Measurements from ENCODE around the gene DDB1. TPM values are rescaled to one million over a fixed set of nuclear protein-coding genes. Genes with fewer than 3 reads are reported as not detected.

DDB1 gene
- total RNA-seq, 2 donors from 2014 or later = 244 to 251 TPM

GRCh38 chr11:61281581-61282250, 51.2 kb downstream of the DDB1 start:
- H3K36me3 Mint-ChIP-seq (ENCODE audit: low read depth) = peaks cover 33% of the 10 kb centered on the region
- DNase-seq = peak; percentile 97
- no peak for TF ChIP-seq CTCF (conservative IDR thresholded peaks at IDR 0.05)
- 37 to 44% methylated on average over 15 to 35 of the region's 35 CpGs for WGBS, 2 experiments (ENCODE audit: insufficient coverage in 1 of 2, insufficient read length in 1 of 2)
- H3K4me1 ChIP-seq (ENCODE audit: control insufficient read depth, insufficient read depth, low read length) = no peaks in the 10 kb centered on the region
- H3K9ac ChIP-seq (ENCODE audit: extremely low read depth, low read length, poor library complexity, severe bottlenecking) = no peak overlapping the region
- H3K4me3 Mint-ChIP-seq = peak overlapping the region; percentile 30
- peaks cover 5% of the 10 kb centered on the region for H3K9me3 Mint-ChIP-seq
- no peak overlapping the region for H3K27ac ChIP-seq (ENCODE audit: low read depth, low read length)
- H3K4me3 ChIP-seq (ENCODE audit: low read length) = no peak overlapping the region
- H3K9me3 ChIP-seq (ENCODE audit: control insufficient read depth, low read length) = peaks cover 7% of the 10 kb centered on the region
- peaks cover 11% of the 10 kb centered on the region for H3K36me3 ChIP-seq (ENCODE audit: control insufficient read depth, insufficient read depth, low read length)
- no peak overlapping the region for H3K27ac Mint-ChIP-seq
- no peaks in the 10 kb centered on the region for H3K27me3 ChIP-seq (ENCODE audit: control insufficient read depth, insufficient read depth, low read length, poor library complexity, severe bottlenecking)
- H3K27me3 Mint-ChIP-seq (ENCODE audit: insufficient read depth) = peaks cover 13% of the 10 kb centered on the region
- peaks cover 9% of the 10 kb centered on the region for H3K4me1 Mint-ChIP-seq

DNA sequence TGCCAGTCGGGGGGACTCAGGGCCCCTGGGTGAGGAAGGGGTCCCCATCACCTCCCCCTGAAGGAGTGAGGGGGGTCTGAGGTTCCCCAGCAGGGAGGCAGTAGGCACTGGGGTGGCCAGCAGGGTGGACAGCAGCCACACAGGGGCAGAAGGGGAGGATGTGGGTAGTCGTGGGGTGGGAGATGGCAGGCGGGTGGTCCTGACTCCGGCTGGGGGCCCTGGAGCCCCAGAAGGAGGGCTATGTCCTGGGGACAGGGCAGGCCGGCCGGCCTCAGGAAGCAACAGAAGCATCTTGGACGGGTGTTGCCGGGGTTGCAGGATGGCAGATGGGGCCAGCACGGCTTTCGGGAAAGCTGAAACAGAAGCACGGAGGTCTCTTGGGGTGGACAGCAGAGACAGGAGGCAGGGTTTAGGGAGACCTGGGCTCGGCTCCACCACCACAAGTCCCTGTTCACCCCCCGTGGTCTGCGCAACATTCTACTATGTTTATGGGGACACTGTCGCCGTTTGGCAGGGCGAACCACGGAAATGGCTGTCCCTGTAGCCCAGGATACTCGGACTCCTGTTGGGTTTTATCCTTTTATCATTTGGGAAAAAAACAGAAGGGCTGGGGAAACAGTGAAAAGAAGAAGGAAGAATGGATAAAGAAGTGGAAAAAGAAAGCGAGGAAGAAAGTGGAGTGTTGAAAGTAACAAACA, 51.9 kb downstream of the DDB1 start:
- WGBS, 2 experiments (ENCODE audit: insufficient coverage in 1 of 2, insufficient read length in 1 of 2) = 90 to 94% methylated on average over 13 to 20 of the region's 20 CpGs
- Mint-ChIP-seq H3K4me3 (no peak overlapping the region), H3K9me3 (peaks cover 5% of the 10 kb centered on the region), H3K27ac (no peak overlapping the region), H3K4me1 (peaks cover 9% of the 10 kb centered on the region), H3K36me3 (ENCODE audit: low read depth) (peaks cover 30% of the 10 kb centered on the region), H3K27me3 (ENCODE audit: insufficient read depth) (peaks cover 13% of the 10 kb centered on the region)
- no peaks in the 10 kb centered on the region for H3K27me3 ChIP-seq (ENCODE audit: control insufficient read depth, insufficient read depth, low read length, poor library complexity, severe bottlenecking)
- peaks cover 7% of the 10 kb centered on the region for H3K9me3 ChIP-seq (ENCODE audit: control insufficient read depth, low read length)
- no peak overlapping the region for H3K27ac ChIP-seq (ENCODE audit: low read depth, low read length)
- no peaks in the 10 kb centered on the region for H3K4me1 ChIP-seq (ENCODE audit: control insufficient read depth, insufficient read depth, low read length)
- H3K9ac ChIP-seq (ENCODE audit: extremely low read depth, low read length, poor library complexity, severe bottlenecking) = no peak overlapping the region
- H3K4me3 ChIP-seq (ENCODE audit: low read length) = no peak overlapping the region
- TF ChIP-seq CTCF (conservative IDR thresholded peaks at IDR 0.05) = no peak
- H3K36me3 ChIP-seq (ENCODE audit: control insufficient read depth, insufficient read depth, low read length) = peaks cover 11% of the 10 kb centered on the region
- no peak for DNase-seq

GRCh38 chr11:61279934-61280659, 52.8 kb downstream of the DDB1 start:
- Histone ChIP-seq H3K9ac (ENCODE audit: extremely low read depth, low read length, poor library complexity, severe bottlenecking) (no peak overlapping the region), H3K27me3 (ENCODE audit: control insufficient read depth, insufficient read depth, low read length, poor library complexity, severe bottlenecking) (no peaks in the 10 kb centered on the region), H3K4me1 (ENCODE audit: control insufficient read depth, insufficient read depth, low read length) (no peaks in the 10 kb centered on the region), H3K9me3 (ENCODE audit: control insufficient read depth, low read length) (peaks cover 6% of the 10 kb centered on the region), H3K27ac (ENCODE audit: low read depth, low read length) (no peak overlapping the region), H3K36me3 (ENCODE audit: control insufficient read depth, insufficient read depth, low read length) (peaks cover 5% of the 10 kb centered on the region), H3K4me3 (ENCODE audit: low read length) (no peak overlapping the region)
- H3K9me3 Mint-ChIP-seq = peaks cover 5% of the 10 kb centered on the region
- peak; percentile 58 for DNase-seq
- H3K36me3 Mint-ChIP-seq (ENCODE audit: low read depth) = peaks cover 22% of the 10 kb centered on the region
- peaks cover 9% of the 10 kb centered on the region for H3K4me1 Mint-ChIP-seq
- H3K27ac Mint-ChIP-seq = no peak overlapping the region
- peaks cover 13% of the 10 kb centered on the region for H3K27me3 Mint-ChIP-seq (ENCODE audit: insufficient read depth)
- no peak overlapping the region for H3K4me3 Mint-ChIP-seq
- 83 to 92% methylated on average over 9 to 12 of the region's 12 CpGs for WGBS, 2 experiments (ENCODE audit: insufficient coverage in 1 of 2, insufficient read length in 1 of 2)
- peak; percentile 29 for TF ChIP-seq CTCF (conservative IDR thresholded peaks at IDR 0.05)
